Measurements from ENCODE around the gene PERP. TPM values are rescaled to one million over a fixed set of nuclear protein-coding genes. Genes with fewer than 3 reads are reported as not detected.

Gene PERP
- polyA plus RNA-seq, 2 of the 4 experiments (the other 2 are of a cell fraction): 48.3 to 67.2 TPM

DNA sequence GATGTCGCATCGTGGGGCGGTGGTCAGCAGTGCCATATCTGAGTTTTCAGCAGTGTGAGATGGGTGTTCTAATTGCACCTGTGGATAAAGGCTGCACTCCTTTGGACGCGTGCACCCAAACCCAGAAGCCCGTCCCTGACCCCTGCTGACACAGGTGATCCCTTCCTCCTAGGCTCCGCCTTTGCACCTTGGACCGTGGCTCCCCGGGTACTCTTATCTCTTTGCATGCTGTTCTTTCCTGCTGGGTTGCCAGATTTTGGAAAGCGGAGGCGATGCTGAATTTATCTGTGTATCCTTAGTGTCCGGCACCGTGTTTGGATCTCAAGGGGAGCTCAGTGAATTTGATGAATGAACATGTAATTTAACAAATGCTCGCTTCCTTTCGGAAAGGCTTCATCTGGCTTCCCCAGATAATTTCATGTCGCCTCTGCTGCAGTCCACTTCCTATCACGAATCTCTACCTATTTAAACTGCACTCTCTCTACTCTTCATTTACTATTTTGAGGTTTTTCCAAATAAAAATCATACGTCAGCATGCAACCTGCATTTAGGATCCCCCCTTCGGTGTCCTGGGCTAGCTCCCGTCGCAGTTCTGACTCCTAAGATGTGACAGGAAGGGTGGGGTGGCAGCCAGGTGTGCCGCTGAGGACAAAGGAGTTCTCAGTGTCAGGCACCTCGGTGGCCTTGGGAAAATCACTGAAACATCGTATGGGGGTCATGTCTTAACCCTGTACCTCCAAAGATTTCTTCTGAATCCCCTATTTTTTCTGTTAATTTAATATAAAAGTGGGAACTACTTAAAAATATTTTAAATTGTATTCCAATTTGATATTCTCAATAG is 753 bp upstream of the PERP start:
- TF ChIP-seq GATA3 (IDR thresholded peaks at IDR 0.05; ENCODE audit: borderline replicate concordance) (no peak), RNF2 (IDR thresholded peaks at IDR 0.05; ENCODE audit: borderline replicate concordance, low read depth) (no peak), TFCP2L1 (CRISPR knock-in tag; IDR thresholded peaks at IDR 0.05) (no peak)
- TF ChIP-seq, protein P1, sequence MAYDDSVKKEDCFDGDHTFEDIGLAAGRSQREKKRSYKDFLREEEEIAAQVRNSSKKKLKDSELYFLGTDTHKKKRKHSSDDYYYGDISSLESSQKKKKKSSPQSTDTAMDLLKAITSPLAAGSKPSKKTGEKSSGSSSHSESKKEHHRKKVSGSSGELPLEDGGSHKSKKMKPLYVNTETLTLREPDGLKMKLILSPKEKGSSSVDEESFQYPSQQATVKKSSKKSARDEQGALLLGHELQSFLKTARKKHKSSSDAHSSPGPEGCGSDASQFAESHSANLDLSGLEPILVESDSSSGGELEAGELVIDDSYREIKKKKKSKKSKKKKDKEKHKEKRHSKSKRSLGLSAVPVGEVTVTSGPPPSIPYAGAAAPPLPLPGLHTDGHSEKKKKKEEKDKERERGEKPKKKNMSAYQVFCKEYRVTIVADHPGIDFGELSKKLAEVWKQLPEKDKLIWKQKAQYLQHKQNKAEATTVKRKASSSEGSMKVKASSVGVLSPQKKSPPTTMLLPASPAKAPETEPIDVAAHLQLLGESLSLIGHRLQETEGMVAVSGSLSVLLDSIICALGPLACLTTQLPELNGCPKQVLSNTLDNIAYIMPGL (CRISPR knock-in tag; IDR thresholded peaks at IDR 0.05; ENCODE audit: borderline replicate concordance): no peak
- TF ChIP-seq, protein P2, sequence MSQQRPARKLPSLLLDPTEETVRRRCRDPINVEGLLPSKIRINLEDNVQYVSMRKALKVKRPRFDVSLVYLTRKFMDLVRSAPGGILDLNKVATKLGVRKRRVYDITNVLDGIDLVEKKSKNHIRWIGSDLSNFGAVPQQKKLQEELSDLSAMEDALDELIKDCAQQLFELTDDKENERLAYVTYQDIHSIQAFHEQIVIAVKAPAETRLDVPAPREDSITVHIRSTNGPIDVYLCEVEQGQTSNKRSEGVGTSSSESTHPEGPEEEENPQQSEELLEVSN (IDR thresholded peaks at IDR 0.05; ENCODE audit: borderline replicate concordance, low read depth): no peak
- H3K4me3 ChIP-seq: peak overlapping the region; percentile 67
- DNase-seq (ENCODE audit: low read depth in 1 of 2, low spot score in 1 of 2) (peak; percentile 24 to 46), ATAC-seq (peak; percentile 56 to 63), FAIRE-seq (no peak)
- peak overlapping the region; percentile 92 for H3K4me2 ChIP-seq
- ChIA-PET CTCF (interaction anchor here (0.6 to 3.1 kb wide), 11 partner anchors 11 to 658 kb away, joined by 3 to 61 read pairs (median 4); no protein-coding TSS in a partner anchor), POLR2A (no interaction called here)
- WGBS (ENCODE audit: missing lambda C conversion rate): 9% methylated on average over 23 of the region's 24 CpGs
- peaks cover 29% of the 10 kb centered on the region for H3K4me1 ChIP-seq
- H3K27ac ChIP-seq: peak overlapping the region; percentile 91 to 97
- H3K9me3 ChIP-seq: no peaks in the 10 kb centered on the region

DNA sequence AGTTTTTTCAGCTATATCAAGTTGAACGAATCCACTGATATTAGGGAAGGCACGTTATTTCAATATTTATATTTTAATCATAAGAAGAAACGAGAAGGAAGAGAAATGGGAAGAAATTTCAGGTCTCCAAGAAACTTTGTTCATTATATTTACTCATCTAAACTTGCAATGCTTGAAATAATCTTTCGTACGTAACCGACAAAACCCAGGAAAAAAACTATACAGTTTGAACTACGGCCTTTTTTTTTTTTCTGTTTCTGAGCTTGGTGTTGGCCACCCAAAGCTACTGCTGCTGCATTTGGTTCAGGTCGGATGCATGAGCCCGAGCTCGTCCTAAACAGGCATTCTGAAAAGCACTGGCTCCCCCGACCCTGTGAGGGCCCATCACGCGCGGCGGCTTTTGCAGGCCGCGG is 548 bp downstream of the PERP start:
- H3K27ac ChIP-seq: peak overlapping the region; percentile 91 to 97
- H3K9me3 ChIP-seq: no peaks in the 10 kb centered on the region
- DNase-seq (ENCODE audit: low read depth in 1 of 2, low spot score in 1 of 2) (no peak), ATAC-seq (no peak), FAIRE-seq (no peak)
- TF ChIP-seq HDAC2 (IDR thresholded peaks at IDR 0.05) (0 out of 2 replicates have a peak, but pooled peaks have one; percentile 70), CBX2 (IDR thresholded peaks at IDR 0.05; ENCODE audit: borderline replicate concordance, low read depth) (no peak)
- ChIA-PET CTCF (interaction anchor here (1.0 to 2.9 kb wide), 7 partner anchors 8 to 585 kb away, joined by 3 to 27 read pairs (median 6); no protein-coding TSS in a partner anchor), POLR2A (no interaction called here)
- peak overlapping the region; percentile 67 for H3K4me3 ChIP-seq
- H3K4me1 ChIP-seq: peaks cover 30% of the 10 kb centered on the region
- H3K4me2 ChIP-seq: peak overlapping the region; percentile 92
- 4% methylated on average over 8 of the region's 17 CpGs for WGBS (ENCODE audit: missing lambda C conversion rate)

DNA sequence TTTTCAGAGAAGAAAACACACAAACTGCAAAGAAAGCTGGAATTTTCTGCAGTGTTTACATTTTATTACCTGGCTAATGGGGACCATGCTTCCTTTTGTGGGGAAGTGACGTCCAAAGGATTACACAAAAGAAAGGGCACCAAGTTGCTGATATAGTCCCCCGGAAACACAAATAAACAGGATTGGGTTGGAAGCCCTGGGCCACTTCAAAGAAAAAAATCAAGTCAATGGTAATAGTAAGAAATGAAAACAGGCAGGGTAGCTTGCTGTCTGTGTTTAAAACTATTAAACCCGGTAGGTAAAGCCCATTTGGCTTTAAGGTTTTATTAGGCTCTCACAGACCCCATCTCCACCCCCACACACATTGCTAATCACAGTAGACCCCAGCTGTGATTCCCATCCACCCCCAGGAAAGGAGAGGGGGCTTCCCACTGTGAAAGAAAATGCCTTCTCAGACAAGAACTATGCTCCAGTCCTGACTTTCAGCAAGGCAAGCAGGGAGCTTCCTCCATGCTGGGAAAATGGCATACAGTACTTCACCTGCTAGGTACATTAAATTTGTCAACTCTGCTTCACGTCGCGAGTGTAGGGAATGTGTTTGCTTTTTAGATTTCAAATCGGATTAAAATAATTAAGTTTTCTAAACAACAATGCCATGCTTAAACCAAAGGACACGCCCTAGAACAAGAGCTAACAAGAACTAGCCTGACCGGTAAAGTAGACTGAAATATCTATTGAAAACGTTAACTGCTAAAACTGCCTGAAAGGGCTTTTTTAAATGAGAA is 1.1 kb downstream of the PERP start:
- DNase-seq (ENCODE audit: low read depth in 1 of 2, low spot score in 1 of 2): peak in 1 of 2 experiments; percentile 29
- POLR2A ChIA-PET: interaction anchor here (0.6 kb wide), 1 partner anchor 667 kb away, joined by 5 read pairs; the partner anchor contains the start of gene CCDC28A

More for the DNA sequence above, 1.1 kb downstream of the PERP start:
- TF ChIP-seq HEYL (CRISPR knock-in tag; IDR thresholded peaks at IDR 0.05) (no peak), SREBF2 (IDR thresholded peaks at IDR 0.05) (no peak), RFX5 (IDR thresholded peaks at IDR 0.05) (no peak), HOXB5 (CRISPR knock-in tag; IDR thresholded peaks at IDR 0.05) (no peak), NPAS2 (CRISPR knock-in tag; IDR thresholded peaks at IDR 0.05; ENCODE audit: borderline replicate concordance) (no peak), ZNF302 (CRISPR knock-in tag; IDR thresholded peaks at IDR 0.05) (no peak), FOSL2 (IDR thresholded peaks at IDR 0.05) (no peak), FOSL2 (CRISPR knock-in tag; IDR thresholded peaks at IDR 0.05) (no peak), CHD2 (IDR thresholded peaks at IDR 0.05; ENCODE audit: low read length, partially characterized antibody) (no peak), HDAC2 (IDR thresholded peaks at IDR 0.05) (no peak), POLR2AphosphoS2 (conservative IDR thresholded peaks at IDR 0.05; ENCODE audit: low read length) (no peak), ZC3H11A (IDR thresholded peaks at IDR 0.05) (no peak), GATA3 (IDR thresholded peaks at IDR 0.05; ENCODE audit: borderline replicate concordance) (no peak), ESRRA (IDR thresholded peaks at IDR 0.05; ENCODE audit: borderline replicate concordance, low read length) (no peak)
- TF ChIP-seq, protein P3, sequence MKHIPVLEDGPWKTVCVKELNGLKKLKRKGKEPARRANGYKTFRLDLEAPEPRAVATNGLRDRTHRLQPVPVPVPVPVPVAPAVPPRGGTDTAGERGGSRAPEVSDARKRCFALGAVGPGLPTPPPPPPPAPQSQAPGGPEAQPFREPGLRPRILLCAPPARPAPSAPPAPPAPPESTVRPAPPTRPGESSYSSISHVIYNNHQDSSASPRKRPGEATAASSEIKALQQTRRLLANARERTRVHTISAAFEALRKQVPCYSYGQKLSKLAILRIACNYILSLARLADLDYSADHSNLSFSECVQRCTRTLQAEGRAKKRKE (CRISPR knock-in tag; IDR thresholded peaks at IDR 0.05; ENCODE audit: low read depth): no peak
- TF ChIP-seq, protein P4, sequence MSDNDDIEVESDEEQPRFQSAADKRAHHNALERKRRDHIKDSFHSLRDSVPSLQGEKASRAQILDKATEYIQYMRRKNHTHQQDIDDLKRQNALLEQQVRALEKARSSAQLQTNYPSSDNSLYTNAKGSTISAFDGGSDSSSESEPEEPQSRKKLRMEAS (IDR thresholded peaks at IDR 0.05): no peak
- TF ChIP-seq, protein P5, sequence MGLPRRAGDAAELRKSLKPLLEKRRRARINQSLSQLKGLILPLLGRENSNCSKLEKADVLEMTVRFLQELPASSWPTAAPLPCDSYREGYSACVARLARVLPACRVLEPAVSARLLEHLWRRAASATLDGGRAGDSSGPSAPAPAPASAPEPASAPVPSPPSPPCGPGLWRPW (IDR thresholded peaks at IDR 0.05): no peak
- TF ChIP-seq, protein P2 (IDR thresholded peaks at IDR 0.05; ENCODE audit: borderline replicate concordance, low read depth): no peak
- ATAC-seq (peak in 1 of 2 experiments; percentile 13; a peak in 2 of 6 replicates), FAIRE-seq (no peak)
- Histone ChIP-seq H3K27ac (peak overlapping the region; percentile 91 to 97), H3K9me3 (no peaks in the 10 kb centered on the region), H3K4me2 (peak overlapping the region; percentile 92), H3K4me1 (peaks cover 32% of the 10 kb centered on the region), H3K4me3 (peak overlapping the region; percentile 67)
- WGBS (ENCODE audit: missing lambda C conversion rate): under 1% methylated on average over 10 of the region's 10 CpGs
- CTCF ChIA-PET: interaction anchor here (1.0 to 2.9 kb wide), 8 partner anchors 8 to 586 kb away, joined by 3 to 27 read pairs (median 5); no protein-coding TSS in a partner anchor

Measured in A549 (cell line).